Measurements from ENCODE around the gene DAPK1. TPM values are rescaled to one million over a fixed set of nuclear protein-coding genes. Genes with fewer than 3 reads are reported as not detected.
"Not testable (repeated sequence)": the region's sequence is repeated elsewhere in the genome, so short reads cannot be mapped to it uniquely, and the experiment has no call there.

Gene DAPK1
- total RNA-seq, 1 donor from 2014 or later = 0.79 TPM

- no peak for TF ChIP-seq CTCF (IDR thresholded peaks at IDR 0.05; ENCODE audit: insufficient read depth, low read length, severe bottlenecking)
- no peak overlapping the region for H3K4me3 ChIP-seq (ENCODE audit: low read depth, low read length)
- no peak for DNase-seq (ENCODE audit: low read depth)
- no peaks in the 10 kb centered on the region for H3K27me3 ChIP-seq (ENCODE audit: control insufficient read depth, insufficient read depth, low read length)
- H3K36me3 ChIP-seq (ENCODE audit: control insufficient read depth, insufficient read depth, low read length) = no peaks in the 10 kb centered on the region
- no peak for FAIRE-seq
Measured at GRCh38 chr9:87548159-87548558, 50.5 kb downstream of the DAPK1 start.

GRCh38 chr9:87549088-87549487, 51.4 kb downstream of the DAPK1 start:
- not testable (repeated sequence) for H3K4me3 ChIP-seq (ENCODE audit: low read depth, low read length); H3K27me3 ChIP-seq (ENCODE audit: control insufficient read depth, insufficient read depth, low read length); DNase-seq (ENCODE audit: low read depth); H3K36me3 ChIP-seq (ENCODE audit: control insufficient read depth, insufficient read depth, low read length); FAIRE-seq

- Histone ChIP-seq H3K4me3 (ENCODE audit: low read depth, low read length) (no peak overlapping the region), H3K27me3 (ENCODE audit: control insufficient read depth, insufficient read depth, low read length) (no peaks in the 10 kb centered on the region), H3K36me3 (ENCODE audit: control insufficient read depth, insufficient read depth, low read length) (no peaks in the 10 kb centered on the region)
- FAIRE-seq (no peak), DNase-seq (ENCODE audit: low read depth) (no peak)
- TF ChIP-seq CTCF (IDR thresholded peaks at IDR 0.05; ENCODE audit: insufficient read depth, low read length, severe bottlenecking) = no peak
Measured at GRCh38 chr9:87549791-87550190, 52.1 kb downstream of the DAPK1 start.

- Histone ChIP-seq H3K4me3 (ENCODE audit: low read depth, low read length) (no peak overlapping the region), H3K27me3 (ENCODE audit: control insufficient read depth, insufficient read depth, low read length) (no peaks in the 10 kb centered on the region), H3K36me3 (ENCODE audit: control insufficient read depth, insufficient read depth, low read length) (no peaks in the 10 kb centered on the region)
- TF ChIP-seq CTCF (IDR thresholded peaks at IDR 0.05; ENCODE audit: insufficient read depth, low read length, severe bottlenecking) = no peak
- DNase-seq (ENCODE audit: low read depth) = no peak
- FAIRE-seq = no peak
Measured at GRCh38 chr9:87550253-87550954, 52.7 kb downstream of the DAPK1 start.

- FAIRE-seq (no peak), DNase-seq (ENCODE audit: low read depth) (no peak)
- no peak for TF ChIP-seq CTCF (IDR thresholded peaks at IDR 0.05; ENCODE audit: insufficient read depth, low read length, severe bottlenecking)
- H3K4me3 ChIP-seq (ENCODE audit: low read depth, low read length) = no peak overlapping the region
- no peaks in the 10 kb centered on the region for H3K27me3 ChIP-seq (ENCODE audit: control insufficient read depth, insufficient read depth, low read length)
- H3K36me3 ChIP-seq (ENCODE audit: control insufficient read depth, insufficient read depth, low read length) = no peaks in the 10 kb centered on the region
Measured at GRCh38 chr9:87551772-87552217, 54.1 kb downstream of the DAPK1 start.

GRCh38 chr9:87554171-87554910, 56.7 kb downstream of the DAPK1 start:
- DNase-seq (ENCODE audit: low read depth) (no peak), FAIRE-seq (no peak)
- H3K4me3 ChIP-seq (ENCODE audit: low read depth, low read length) = no peak overlapping the region
- TF ChIP-seq CTCF (IDR thresholded peaks at IDR 0.05; ENCODE audit: insufficient read depth, low read length, severe bottlenecking) = no peak
- no peaks in the 10 kb centered on the region for H3K27me3 ChIP-seq (ENCODE audit: control insufficient read depth, insufficient read depth, low read length)
- H3K36me3 ChIP-seq (ENCODE audit: control insufficient read depth, insufficient read depth, low read length) = no peaks in the 10 kb centered on the region
